ACHN (cell line): Measurements from ENCODE around the gene ABHD12B.
"Not testable (repeated sequence)": the region's sequence is repeated elsewhere in the genome, so short reads cannot be mapped to it uniquely, and the experiment has no call there.

Source experiments
- DNase-seq: peaks from one replicate; pipeline ENCODE4 v3.0.0-alpha.2; 2015
- in situ Hi-C: cut with HindIII; loops from 2 replicates; pipeline ENCODE4 v1.10.0; 2017; ENCODE audit warnings: low sequenced_read_pairs, low pct_ligation_motif_present, low pct_unique_long_range_greater_than_20kb

Gene ABHD12B

GRCh38 chr14:50875359-50876070 is 3.7 kb downstream of the ABHD12B start:
- no peak for DNase-seq
- in situ Hi-C loops, result no loop called here

- in situ Hi-C loops, result no loop called here
- no peak for DNase-seq
These were observed 11.3 kb downstream of the ABHD12B start for GRCh38 chr14:50882932-50883826.

GRCh38 chr14:50883827-50884197 is 12.0 kb downstream of the ABHD12B start:
- DNase-seq, result no peak
- in situ Hi-C loops, result no loop called here

GRCh38 chr14:50887476-50887875 is 15.6 kb downstream of the ABHD12B start:
- in situ Hi-C loops, result no loop called here
- DNase-seq, result no peak

GRCh38 chr14:50892255-50892654 is 20.4 kb downstream of the ABHD12B start:
- no peak for DNase-seq
- in situ Hi-C loops, result no loop called here

- DNase-seq, in situ Hi-C loops: not testable (repeated sequence)
These were observed 24.6 kb downstream of the ABHD12B start for GRCh38 chr14:50896421-50896820.

GRCh38 chr14:50897005-50897404 is 25.2 kb downstream of the ABHD12B start:
- in situ Hi-C loops, DNase-seq: not testable (repeated sequence)

- DNase-seq, result no peak
- in situ Hi-C loops, result no loop called here
These were observed 25.9 kb downstream of the ABHD12B start for GRCh38 chr14:50897658-50898175.

GRCh38 chr14:50901361-50901760 is 29.5 kb downstream of the ABHD12B start:
- no peak for DNase-seq
- in situ Hi-C loops, result no loop called here

- in situ Hi-C loops, result no loop called here
- DNase-seq, result no peak
These were observed 32.9 kb downstream of the ABHD12B start for GRCh38 chr14:50904719-50905118.

- no peak for DNase-seq
- in situ Hi-C loops, result no loop called here
These were observed 34.6 kb downstream of the ABHD12B start for GRCh38 chr14:50906326-50907065.

GRCh38 chr14:50910495-50911420 is 38.9 kb downstream of the ABHD12B start:
- DNase-seq, result no peak
- in situ Hi-C loops, result no loop called here

GRCh38 chr14:50917449-50917848 is 45.6 kb downstream of the ABHD12B start:
- no peak for DNase-seq
- in situ Hi-C loops, result no loop called here

- DNase-seq, in situ Hi-C loops: not testable (repeated sequence)
These were observed 47.7 kb downstream of the ABHD12B start for GRCh38 chr14:50919524-50919923.

- in situ Hi-C loops, result no loop called here
- peak; percentile 81 for DNase-seq
These were observed 48.8 kb downstream of the ABHD12B start for GRCh38 chr14:50920482-50921230.

GRCh38 chr14:50922803-50923202 is 51.0 kb downstream of the ABHD12B start:
- DNase-seq, result no peak
- in situ Hi-C loops, result no loop called here

GRCh38 chr14:50924236-50924635 is 52.4 kb downstream of the ABHD12B start:
- no peak for DNase-seq
- in situ Hi-C loops, result no loop called here
